HG03520 (cell line): ENCODE data around the gene NEGR1.

Experiments used
- ATAC-seq: cut with Tn5 transposase; IDR thresholded peaks from one replicate; pipeline ENCODE4 v1.9.1; 2021; ENCODE audit warnings: mild to moderate bottlenecking, moderate library complexity; ENCODE audit not compliant: unreplicated experiment

The NEGR1 gene

DNA sequence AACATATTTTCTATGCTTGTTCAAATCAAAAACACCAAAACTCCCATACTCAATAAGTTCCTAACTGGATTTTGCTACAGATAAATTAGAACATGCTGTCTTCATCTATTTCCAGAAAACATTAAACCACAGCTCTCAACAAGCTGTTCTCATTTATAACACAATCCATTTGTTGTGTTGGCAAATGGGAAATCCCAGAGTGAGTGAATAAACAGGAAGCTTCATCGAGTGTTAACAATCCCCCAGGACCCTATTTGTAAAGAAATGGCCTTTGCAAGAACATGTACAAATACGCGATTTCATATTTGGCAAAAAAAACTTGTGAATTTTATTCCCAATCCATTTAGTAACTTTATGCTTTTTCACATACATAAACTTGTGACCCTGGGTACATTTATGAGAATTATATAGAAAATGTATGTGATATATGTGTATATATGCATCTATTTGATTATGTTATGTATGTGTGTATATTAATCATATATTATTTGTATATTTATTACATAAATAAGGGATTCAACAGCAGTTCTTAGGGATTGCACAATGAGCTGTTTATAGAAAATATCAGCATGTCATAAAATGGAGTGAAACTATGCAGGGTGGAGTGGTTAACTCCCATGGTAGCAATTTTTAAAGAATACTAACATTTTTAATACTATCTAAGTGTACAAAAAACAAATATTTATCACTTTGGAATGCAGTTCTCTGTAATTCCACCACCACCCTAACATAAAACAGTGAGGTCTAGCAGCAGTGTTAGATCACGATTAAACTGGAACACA is 160.0 kb downstream of the NEGR1 start:
- no peak for ATAC-seq

DNA sequence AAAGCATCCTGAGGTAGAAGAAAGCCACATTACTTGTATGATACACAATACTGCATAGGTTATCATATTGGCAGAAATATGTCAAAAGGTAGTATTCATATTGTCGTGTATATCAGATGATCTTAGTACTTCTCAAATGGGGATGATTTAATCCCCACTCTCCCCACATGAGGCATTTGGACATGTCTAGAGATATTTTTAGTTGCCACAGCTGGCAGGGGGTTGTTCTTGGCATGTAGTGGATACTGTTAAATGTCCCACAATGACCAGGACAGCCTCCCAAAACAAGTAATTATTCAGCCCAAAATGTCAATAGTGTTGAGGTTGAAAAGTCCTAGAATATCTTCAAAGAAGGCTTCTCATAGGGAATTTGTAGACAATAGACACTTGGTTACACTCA is 162.8 kb downstream of the NEGR1 start:
- ATAC-seq, result no peak

DNA sequence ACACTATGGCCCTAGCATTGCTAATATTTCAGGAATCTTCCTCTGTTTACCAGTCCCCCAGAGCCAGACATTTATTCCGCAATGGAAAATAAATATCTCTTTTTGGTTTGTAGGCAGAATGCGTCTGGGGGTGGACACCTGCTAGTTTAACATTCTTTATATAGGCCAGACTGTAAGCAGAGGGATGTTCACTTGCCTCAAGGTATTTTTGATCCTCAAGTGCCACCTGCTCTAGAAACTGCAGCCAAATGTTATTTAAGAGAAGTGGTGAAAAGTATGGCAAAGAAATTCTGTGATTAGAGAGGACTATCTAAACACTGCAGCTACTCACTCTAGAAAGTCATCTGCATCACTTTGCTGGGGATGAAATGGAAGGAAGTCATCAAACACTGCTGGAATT is 164.7 kb downstream of the NEGR1 start:
- ATAC-seq, result no peak

DNA sequence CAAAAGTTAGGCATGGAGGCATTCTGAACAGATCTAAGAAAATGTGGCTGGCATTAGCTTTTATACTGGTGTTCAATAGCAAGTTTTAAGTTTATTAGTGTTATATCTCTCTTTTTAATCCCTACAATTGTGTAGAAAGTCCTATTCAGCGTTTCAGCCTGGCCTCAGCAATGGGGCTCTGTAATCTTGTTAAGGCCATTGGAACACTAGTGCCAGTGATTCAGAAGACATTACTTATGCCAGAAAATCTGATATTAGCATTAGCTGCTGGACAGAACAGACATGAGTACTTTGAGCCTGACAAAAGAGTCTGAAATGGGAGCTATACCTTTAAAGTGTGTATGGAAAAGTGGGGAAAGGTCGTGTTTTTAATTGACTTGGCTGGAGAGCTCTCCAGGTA is 167.0 kb downstream of the NEGR1 start:
- ATAC-seq, result no peak

DNA sequence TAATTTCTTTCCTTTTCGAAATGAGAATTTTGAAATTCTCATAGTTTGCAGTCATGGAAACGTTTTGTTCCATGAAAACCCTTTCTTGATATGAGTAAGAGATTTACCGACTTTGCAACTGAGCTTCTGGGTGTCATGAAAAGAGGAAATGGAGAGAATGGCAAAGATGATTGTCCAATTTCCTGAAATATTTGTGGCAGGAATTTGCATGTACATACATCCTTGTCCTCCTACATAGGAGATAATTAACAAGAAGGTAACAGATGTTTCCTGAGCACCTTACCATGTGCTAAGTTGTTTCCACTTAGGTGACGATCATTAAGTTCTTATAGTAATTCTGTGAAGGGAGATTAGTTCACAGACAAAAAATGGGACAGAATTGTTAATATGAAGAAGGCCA is 170.7 kb downstream of the NEGR1 start:
- no peak for ATAC-seq

DNA sequence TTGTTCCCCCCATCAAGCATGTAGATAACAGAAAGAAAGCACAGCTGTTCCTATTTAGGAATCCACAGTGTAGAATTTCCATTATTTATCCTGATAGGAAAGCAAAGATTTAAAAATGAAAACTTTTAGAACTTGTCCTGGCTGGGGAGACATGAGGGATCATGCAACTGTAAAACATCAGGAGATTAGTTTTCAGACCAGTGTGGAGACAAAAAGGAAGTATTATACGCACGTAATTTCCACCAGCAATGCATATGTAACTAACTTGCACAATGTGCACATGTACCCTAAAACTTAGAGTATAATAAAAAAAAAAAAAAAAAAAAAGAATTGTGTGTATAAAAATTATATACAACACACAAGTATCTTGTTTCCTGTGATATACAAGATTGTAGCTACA is 172.4 kb downstream of the NEGR1 start:
- no peak for ATAC-seq

DNA sequence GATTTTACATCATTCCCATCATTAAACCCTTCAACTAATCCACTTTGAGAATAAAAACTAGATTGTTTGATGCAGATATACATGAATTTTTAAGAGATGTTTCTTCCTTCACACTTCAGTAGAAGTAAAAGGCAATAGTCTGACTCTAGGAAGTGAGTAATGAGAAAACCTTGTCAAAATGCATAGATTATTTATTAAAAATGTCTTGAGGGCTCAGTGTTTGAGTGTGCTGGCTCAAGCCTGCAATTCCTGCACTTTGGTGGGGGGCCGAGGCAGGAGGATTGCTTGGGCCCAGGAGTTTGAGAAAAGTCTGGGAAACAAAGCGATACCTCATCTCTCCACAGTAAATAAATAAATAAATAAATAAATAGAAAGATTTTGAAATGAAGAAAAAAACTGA is 177.1 kb downstream of the NEGR1 start:
- ATAC-seq, result no peak

DNA sequence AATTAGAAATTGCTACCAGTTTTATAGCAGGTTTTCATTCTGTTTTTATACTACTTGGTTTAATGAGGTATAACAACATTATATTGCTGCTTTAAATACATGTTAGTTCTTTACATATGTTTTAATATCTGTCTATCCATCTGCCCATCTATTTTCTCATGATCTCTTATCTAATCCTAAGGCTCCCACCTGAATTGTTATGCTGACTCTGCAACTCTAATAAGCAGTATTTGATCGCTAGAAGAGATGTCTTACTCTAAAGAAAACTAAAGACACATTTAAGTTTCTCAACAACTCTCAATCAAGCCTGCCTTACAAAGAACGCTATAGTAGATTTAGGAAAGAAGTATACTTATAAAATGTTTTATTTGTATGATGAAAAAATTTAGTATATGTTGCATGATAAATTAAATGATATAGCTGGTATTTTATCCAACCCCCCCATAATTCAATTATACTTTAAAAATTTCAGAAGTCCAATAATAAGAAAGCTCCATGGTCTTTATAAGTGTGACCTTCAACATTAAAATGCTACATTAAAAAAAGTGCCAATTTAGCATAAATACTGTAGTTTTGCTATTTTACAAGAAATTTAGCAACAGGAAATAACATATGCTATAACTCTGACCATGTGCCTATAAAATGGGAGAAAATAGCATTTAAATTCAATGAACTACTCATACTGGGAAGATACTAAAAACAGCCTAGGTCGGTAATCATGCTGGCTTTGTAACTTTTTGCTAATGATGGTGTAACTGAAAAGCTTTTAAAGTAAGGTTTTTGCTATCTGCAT is 180.3 kb downstream of the NEGR1 start:
- no peak for ATAC-seq

DNA sequence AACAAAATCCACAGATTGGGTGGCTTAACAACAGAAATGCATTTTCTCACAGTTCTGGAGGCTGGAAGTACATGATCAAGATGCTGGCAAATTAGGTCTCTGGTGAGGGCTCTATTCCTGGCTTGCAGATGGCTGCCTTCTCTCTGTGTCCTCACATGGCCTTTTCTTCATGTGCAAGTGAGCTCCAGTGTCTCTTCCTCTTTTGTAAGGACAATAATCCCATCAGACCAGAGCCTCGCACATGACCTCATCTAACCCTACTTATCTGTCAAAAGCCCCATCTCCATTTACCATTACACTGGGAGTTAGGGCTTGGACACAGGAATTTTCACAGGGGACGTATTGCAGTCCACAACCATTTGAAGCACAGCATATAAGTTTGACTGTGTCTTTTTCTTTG is 181.6 kb downstream of the NEGR1 start:
- ATAC-seq, result no peak

DNA sequence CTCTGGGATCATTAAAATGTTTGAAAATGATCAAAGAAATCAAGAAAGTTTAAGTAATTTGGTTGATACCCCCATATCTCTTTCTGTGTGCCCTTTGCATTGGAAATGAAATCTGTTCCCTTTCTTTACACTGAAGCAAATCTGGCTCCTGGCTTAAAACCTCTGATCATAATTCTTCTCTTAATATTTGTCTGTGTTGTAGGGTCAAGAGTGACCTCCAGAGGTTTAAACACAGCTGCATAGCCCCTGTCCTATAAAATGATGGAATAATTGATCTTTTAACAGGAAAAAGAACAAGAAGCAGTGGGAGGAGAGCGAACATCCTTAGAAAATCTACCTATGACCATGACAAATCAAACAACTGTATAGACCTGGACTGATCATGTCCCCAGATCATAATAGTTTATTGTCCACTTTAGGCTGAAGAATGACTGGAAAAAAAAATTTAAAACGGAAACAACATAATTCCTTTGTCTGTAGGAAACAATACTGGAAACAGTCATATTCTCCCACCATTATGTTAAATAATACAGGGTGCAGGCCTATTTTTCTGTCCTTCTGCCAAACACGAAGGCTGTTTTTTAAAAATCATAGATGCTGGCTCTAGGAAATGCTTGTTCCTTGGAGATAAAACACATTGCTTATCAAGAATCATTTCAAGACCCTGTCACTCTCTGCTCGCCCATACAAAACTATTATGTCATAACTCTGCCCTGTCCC is 184.3 kb downstream of the NEGR1 start:
- ATAC-seq, result no peak

DNA sequence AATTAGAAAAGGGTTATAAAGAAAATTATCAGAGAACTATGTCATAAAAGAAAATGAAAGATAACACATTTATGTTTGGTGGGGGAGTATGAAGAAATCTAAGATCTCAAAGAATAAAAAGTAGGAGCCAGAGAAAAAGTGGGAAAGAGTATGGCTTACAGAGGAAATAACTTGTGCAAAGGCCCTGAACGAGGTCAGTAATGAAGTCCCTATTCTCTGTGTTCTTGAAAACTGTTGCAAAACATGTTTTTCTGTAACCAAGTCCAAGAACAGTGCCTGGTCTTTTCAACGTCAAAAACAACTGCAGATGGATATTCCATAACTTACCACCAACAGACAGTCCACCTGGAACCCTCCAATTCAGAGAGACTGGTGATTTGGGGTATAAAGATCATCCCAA is 188.1 kb downstream of the NEGR1 start:
- no peak for ATAC-seq

DNA sequence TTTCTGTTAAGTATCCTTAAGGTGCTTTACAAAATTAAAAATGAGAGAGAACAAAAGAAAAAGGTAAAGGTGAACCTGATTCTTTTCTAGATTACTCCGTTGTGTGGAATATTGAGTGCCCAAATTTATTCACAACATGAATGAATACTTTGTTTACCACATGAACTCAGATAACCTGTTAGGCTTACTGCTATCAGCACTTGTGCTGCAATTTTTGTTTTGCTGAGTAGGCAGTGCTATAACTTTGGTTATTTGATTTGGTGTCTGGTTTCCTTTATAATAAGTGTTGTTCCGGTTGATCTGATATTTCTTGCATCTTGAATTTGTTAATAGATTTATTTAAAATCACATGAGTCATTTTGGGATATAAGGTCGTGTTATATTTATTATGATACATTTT is 195.9 kb downstream of the NEGR1 start:
- no peak for ATAC-seq

DNA sequence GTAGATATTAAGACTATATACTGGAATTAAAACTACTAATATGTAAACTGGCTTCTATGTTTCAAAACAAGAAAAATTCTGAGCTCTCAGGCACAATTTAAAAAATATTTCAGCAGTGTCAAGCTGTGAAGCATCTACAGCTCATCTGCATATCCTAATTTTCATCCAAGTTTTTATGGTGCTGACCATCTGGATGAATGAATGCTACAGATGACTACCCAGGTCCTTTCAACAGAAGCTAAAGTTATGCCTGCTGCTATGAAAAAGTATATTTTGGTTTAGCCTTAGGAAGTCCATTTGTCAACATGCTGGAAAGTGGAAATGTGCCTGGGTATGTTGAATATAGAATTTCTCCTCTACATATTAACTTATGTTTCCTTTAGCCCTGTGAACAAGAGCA is 206.9 kb downstream of the NEGR1 start:
- no peak for ATAC-seq

DNA sequence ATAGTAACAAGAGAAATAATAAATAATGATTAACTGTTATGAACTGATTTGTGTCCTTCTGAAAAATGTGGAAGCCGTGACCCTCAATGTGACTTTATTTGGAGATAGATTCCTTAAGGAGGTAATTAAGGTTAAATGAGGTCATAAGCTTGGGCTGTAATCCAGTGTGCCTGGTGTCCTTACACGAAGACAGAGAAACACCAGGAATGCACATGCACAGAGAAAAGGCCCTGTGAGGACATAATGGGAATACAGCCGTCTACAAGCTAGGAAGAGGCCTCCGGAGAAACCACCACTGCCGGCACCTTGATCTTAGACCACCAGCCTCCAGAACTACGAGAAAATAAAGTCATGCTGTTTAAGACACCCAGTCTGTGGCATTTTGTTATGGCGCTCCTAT is 215.9 kb downstream of the NEGR1 start:
- no peak for ATAC-seq

DNA sequence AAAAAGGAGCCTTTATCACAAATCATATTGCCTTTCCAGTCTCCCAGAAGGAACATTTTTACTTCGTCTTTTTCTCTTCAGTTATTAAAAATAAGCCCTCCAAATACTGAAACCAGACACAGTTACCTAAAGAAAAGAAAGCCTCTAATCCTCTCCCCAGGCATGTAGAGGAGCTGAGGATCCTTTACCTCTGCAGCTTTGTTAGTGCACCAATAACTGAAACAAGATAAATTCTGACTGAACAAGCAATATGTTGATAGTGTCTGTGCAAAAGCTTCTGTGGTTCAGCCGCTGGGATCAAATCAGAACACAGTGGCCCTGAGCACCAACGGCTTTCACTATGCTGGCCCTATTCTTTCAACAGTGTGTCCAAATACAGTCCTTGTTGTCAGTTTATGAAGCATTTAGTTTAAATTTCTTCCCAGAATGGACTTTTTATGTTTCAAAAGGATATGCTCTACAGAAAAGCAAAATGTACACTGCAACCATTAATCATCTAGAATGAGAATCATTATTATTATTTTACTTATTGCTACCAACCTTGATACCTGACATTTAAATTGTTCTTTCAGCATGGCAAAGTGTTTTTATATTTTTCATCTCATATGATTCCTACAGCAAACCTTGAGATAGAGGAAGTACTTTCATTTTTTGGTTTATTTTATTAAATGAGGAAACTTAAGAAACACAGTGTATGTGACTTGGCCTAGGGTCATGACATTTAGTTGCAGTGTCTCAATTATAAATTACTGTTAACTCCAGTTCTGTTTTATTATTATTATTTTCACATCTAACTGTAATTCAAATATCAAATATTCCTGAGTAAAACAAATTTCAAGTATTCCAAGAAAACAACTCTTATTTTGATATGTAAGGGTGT is 217.9 kb downstream of the NEGR1 start:
- no peak for ATAC-seq

DNA sequence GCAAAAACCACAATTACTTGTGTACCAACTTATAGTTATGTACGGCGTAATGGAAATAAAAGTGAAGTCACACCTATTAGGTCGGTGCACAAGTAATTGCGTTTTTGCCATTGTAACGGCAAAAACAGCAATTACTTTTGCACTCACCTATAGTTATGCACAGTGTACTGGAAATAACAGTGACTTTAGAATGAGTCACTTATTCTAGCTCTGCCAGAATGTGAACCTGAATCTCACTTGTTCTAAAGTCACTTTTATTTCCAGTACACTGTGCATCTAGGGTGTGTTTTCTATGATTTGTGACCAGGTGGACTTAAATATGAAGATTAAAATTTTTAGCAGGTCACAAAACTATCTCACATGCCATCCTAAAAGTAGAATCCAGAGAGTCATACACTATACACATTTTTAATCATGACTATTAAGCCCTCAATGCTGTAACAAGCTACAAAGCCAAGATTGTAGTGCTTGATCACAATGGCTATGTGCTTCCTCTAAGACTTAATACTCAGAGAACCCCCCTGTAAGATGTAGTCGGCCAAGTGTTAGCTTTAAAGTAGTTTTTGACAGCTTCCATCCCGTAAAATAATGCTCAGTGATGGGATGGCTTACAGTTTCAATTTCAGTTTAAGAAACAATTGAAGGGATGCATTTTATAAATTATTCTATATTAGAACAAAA is 218.8 kb downstream of the NEGR1 start:
- ATAC-seq, result no peak

DNA sequence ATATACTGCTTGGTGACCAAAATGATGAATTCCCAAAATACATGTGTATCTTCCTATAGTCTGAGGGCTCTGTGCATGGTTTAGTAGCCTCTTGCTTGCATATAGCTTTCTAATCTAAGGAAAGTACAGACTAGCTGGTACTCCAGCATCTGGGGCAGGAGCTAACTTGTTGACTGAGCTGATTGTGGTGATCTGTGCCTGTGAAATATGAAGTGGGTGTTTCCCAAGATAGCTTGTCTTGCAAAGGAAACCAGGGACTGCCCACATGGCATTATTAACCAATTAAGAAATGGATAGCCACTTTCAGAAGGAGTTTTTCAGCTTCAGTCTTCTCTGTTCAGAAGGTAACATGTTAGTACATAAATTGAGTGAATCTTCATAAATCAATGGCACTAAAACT is 219.8 kb downstream of the NEGR1 start:
- no peak for ATAC-seq

DNA sequence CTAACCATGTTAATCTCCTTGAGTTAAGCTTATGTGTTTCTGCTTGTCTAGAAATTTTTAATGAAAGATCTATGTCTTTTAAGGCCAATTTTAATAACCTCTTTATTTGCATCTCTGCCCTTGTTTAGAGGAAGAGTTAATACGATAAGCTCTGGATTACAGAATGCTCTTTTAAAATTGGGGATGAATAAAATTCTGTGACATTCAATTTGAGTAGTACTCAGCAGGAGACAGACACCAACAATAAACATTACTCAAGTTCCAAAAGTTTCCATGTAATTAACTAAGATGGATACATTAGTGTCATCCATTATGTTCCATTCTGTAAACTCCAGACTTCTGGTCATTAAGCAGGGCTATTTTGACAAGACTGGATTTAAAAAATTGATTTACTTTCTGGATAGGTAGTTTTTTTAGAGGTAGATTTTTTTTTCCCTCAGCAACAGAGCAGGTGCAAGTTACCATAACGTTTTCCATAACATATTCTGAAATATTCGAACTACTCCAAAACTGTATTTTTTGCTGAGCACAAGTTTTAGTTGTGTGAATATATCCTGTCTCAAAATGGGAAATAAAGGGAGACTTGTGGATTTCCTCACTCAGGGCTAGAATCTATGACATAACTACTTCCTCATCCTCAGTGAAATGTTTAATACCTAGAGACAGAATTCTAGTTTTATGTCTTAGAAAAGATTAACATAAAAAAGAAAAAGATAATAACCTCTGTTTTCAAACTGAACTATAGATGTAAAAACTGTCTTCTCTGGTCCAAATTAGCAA is 221.7 kb downstream of the NEGR1 start:
- ATAC-seq, result no peak

DNA sequence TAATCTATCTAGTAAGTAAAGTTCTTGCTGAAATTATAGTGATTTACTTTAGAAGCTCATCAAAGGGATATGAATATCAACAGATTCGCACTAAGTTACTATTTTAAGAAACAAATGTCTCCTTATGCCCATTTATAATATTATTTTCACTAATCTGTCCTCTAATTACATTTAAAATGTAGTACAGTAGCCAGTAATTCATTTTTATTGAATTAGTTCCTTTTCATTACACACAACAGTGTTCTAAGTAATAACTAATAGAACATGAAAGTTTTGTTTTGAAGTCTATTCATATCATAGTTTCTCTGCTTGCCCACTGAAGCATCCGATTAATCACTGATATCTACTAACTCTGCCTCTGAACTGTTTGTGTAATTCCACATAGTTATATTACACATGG is 225.8 kb downstream of the NEGR1 start:
- ATAC-seq, result no peak

DNA sequence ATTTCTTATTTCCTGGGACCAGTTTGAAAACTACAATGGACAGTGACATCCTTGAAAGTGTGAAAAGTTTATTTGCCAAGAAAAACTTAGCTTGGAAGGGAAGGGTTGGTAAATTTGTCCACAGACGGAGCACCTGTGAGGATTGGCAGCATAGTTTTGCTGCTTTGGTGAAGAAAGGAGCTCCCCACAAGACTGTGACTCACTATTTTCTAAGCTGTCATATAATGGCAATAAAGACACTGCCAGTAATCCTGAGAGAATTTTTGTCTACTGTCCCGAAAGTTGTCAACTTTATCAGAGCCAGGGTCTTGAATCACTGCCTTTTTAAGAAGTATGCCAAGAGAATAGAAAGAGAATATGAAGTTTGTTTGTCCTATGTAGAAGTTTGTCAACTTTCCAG is 230.8 kb downstream of the NEGR1 start:
- no peak for ATAC-seq
